ENCODE measurements around the gene PPP3CA. TPM values are rescaled to one million over a fixed set of nuclear protein-coding genes. Genes with fewer than 3 reads are reported as not detected.

PPP3CA gene
- total RNA-seq, 1 experiment from 2014 or later: 9.1 TPM

- Histone ChIP-seq H3K4me3 (ENCODE audit: low read length) (no peak overlapping the region), H3K36me3 (ENCODE audit: insufficient read depth, low read length) (no peaks in the 10 kb centered on the region), H3K9me2 (replicated peaks; ENCODE audit: insufficient read depth, low read length) (no peaks in the 10 kb centered on the region), H4K20me1 (ENCODE audit: insufficient read depth, low read depth, low read length) (no peaks in the 10 kb centered on the region), H3K9ac (ENCODE audit: low read length) (no peak overlapping the region), H3K27me3 (ENCODE audit: low read length) (no peaks in the 10 kb centered on the region), H2AFZ (ENCODE audit: low read length) (no peak overlapping the region), H3K27ac (ENCODE audit: low read length) (no peak overlapping the region), H3K4me2 (ENCODE audit: low read depth, low read length, poor library complexity, severe bottlenecking) (no peak overlapping the region), H3K4me1 (ENCODE audit: low read length) (no peaks in the 10 kb centered on the region), H3K79me2 (ENCODE audit: low read length) (no peaks in the 10 kb centered on the region), H3K9me3 (ENCODE audit: low read length) (no peaks in the 10 kb centered on the region)
- no peak for DNase-seq
Measured at GRCh38 chr4:101155368-101155767, 192.0 kb downstream of the PPP3CA start.

DNA sequence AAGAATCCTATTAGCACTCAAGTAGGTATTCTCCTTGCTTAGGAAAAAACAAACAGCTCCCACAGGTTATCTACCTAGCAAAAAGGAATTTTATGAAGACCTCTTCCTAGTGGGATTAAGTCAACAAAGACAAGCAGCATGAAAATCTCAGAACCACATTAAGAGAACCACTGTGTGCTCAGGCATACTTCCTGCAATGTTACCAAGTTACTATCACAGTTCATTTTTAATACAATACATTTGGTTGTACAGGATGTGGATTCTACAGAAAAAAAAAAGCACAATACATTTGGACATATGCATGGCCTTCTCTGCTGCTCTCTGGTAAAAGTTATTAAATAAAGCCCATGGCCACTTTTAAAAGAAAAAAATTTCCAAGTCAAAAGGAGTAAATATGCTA lies 193.7 kb downstream of the PPP3CA start:
- Histone ChIP-seq H3K9ac (ENCODE audit: low read length) (no peak overlapping the region), H3K27ac (ENCODE audit: low read length) (no peak overlapping the region), H4K20me1 (ENCODE audit: insufficient read depth, low read depth, low read length) (no peaks in the 10 kb centered on the region), H3K9me2 (replicated peaks; ENCODE audit: insufficient read depth, low read length) (no peaks in the 10 kb centered on the region), H3K36me3 (ENCODE audit: insufficient read depth, low read length) (no peaks in the 10 kb centered on the region), H3K27me3 (ENCODE audit: low read length) (no peaks in the 10 kb centered on the region), H2AFZ (ENCODE audit: low read length) (no peak overlapping the region), H3K9me3 (ENCODE audit: low read length) (no peaks in the 10 kb centered on the region), H3K4me3 (ENCODE audit: low read length) (no peak overlapping the region), H3K79me2 (ENCODE audit: low read length) (no peaks in the 10 kb centered on the region), H3K4me1 (ENCODE audit: low read length) (no peaks in the 10 kb centered on the region), H3K4me2 (ENCODE audit: low read depth, low read length, poor library complexity, severe bottlenecking) (no peak overlapping the region)
- DNase-seq: no peak

DNA sequence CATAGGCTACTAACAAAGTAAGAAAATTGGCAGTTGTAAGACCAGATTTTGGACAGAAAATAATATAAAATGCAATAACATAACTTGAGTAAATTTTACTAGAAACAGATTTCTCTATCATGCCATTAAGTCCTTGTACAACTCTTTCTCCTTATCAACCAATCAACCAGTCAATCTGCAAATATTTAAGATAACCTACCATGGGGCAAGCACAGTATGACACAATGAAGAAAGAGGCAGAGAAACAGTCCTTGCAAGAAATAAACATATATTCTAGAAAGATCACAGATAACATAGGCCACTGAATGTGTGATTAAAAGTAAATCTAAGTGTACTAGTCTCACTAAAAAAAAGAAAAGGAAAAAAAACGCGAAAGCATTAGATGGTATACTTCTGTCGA lies 194.8 kb downstream of the PPP3CA start:
- DNase-seq: no peak
- Histone ChIP-seq H3K9me2 (replicated peaks; ENCODE audit: insufficient read depth, low read length) (no peaks in the 10 kb centered on the region), H3K27ac (ENCODE audit: low read length) (no peak overlapping the region), H3K36me3 (ENCODE audit: insufficient read depth, low read length) (no peaks in the 10 kb centered on the region), H3K4me3 (ENCODE audit: low read length) (no peak overlapping the region), H3K79me2 (ENCODE audit: low read length) (no peaks in the 10 kb centered on the region), H3K9me3 (ENCODE audit: low read length) (no peaks in the 10 kb centered on the region), H3K27me3 (ENCODE audit: low read length) (no peaks in the 10 kb centered on the region), H2AFZ (ENCODE audit: low read length) (no peak overlapping the region), H3K4me1 (ENCODE audit: low read length) (no peaks in the 10 kb centered on the region), H4K20me1 (ENCODE audit: insufficient read depth, low read depth, low read length) (no peaks in the 10 kb centered on the region), H3K9ac (ENCODE audit: low read length) (no peak overlapping the region), H3K4me2 (ENCODE audit: low read depth, low read length, poor library complexity, severe bottlenecking) (no peak overlapping the region)

- Histone ChIP-seq H4K20me1 (ENCODE audit: insufficient read depth, low read depth, low read length) (no peaks in the 10 kb centered on the region), H3K4me3 (ENCODE audit: low read length) (no peak overlapping the region), H3K4me1 (ENCODE audit: low read length) (no peaks in the 10 kb centered on the region), H2AFZ (ENCODE audit: low read length) (no peak overlapping the region), H3K9ac (ENCODE audit: low read length) (no peak overlapping the region), H3K4me2 (ENCODE audit: low read depth, low read length, poor library complexity, severe bottlenecking) (no peak overlapping the region), H3K27ac (ENCODE audit: low read length) (no peak overlapping the region), H3K27me3 (ENCODE audit: low read length) (no peaks in the 10 kb centered on the region), H3K79me2 (ENCODE audit: low read length) (no peaks in the 10 kb centered on the region), H3K9me3 (ENCODE audit: low read length) (no peaks in the 10 kb centered on the region), H3K36me3 (ENCODE audit: insufficient read depth, low read length) (no peaks in the 10 kb centered on the region), H3K9me2 (replicated peaks; ENCODE audit: insufficient read depth, low read length) (no peaks in the 10 kb centered on the region)
- DNase-seq: no peak
Measured at GRCh38 chr4:101148551-101148950, 198.8 kb downstream of the PPP3CA start.

DNA sequence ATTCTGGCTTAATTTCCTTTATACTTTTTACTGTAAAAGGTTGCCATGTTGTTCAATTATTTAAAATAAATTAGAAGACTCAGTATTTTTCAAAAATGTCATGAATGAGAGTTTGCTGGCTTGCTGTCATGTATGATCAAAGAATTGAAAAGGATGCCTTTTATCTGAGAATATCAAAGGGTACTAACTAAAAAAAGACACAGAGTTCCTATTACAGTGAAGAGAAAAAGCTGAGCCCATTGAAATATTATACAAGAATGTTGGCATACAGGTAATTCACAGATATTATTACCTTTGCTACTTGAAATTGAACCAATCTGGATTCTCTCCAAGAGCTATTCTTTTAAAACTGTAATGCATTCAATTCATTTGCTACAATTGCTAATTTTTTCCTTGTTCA lies 200.0 kb downstream of the PPP3CA start:
- Histone ChIP-seq H3K4me2 (ENCODE audit: low read depth, low read length, poor library complexity, severe bottlenecking) (no peak overlapping the region), H3K9me3 (ENCODE audit: low read length) (no peaks in the 10 kb centered on the region), H3K27ac (ENCODE audit: low read length) (no peak overlapping the region), H3K4me3 (ENCODE audit: low read length) (no peak overlapping the region), H4K20me1 (ENCODE audit: insufficient read depth, low read depth, low read length) (no peaks in the 10 kb centered on the region), H3K9ac (ENCODE audit: low read length) (no peak overlapping the region), H3K27me3 (ENCODE audit: low read length) (no peaks in the 10 kb centered on the region), H3K36me3 (ENCODE audit: insufficient read depth, low read length) (no peaks in the 10 kb centered on the region), H2AFZ (ENCODE audit: low read length) (no peak overlapping the region), H3K79me2 (ENCODE audit: low read length) (no peaks in the 10 kb centered on the region), H3K4me1 (ENCODE audit: low read length) (no peaks in the 10 kb centered on the region), H3K9me2 (replicated peaks; ENCODE audit: insufficient read depth, low read length) (no peaks in the 10 kb centered on the region)
- DNase-seq: no peak

- no peak overlapping the region for H3K9ac ChIP-seq (ENCODE audit: low read length)
- H3K9me3 ChIP-seq (ENCODE audit: low read length): no peaks in the 10 kb centered on the region
- 0 out of 2 replicates have a peak, but pooled peaks cover 3% of the 10 kb centered on the region for H4K20me1 ChIP-seq (ENCODE audit: insufficient read depth, low read depth, low read length)
- H3K4me3 ChIP-seq (ENCODE audit: low read length): no peak overlapping the region
- DNase-seq: peak; percentile 4
- no peaks in the 10 kb centered on the region for H3K79me2 ChIP-seq (ENCODE audit: low read length)
- no peaks in the 10 kb centered on the region for H3K36me3 ChIP-seq (ENCODE audit: insufficient read depth, low read length)
- H3K9me2 ChIP-seq (replicated peaks; ENCODE audit: insufficient read depth, low read length): no peaks in the 10 kb centered on the region
- H3K4me2 ChIP-seq (ENCODE audit: low read depth, low read length, poor library complexity, severe bottlenecking): no peak overlapping the region
- H3K4me1 ChIP-seq (ENCODE audit: low read length): no peaks in the 10 kb centered on the region
- H2AFZ ChIP-seq (ENCODE audit: low read length): no peak overlapping the region
- no peaks in the 10 kb centered on the region for H3K27me3 ChIP-seq (ENCODE audit: low read length)
- H3K27ac ChIP-seq (ENCODE audit: low read length): no peak overlapping the region
Measured at GRCh38 chr4:101145021-101145420, 202.3 kb downstream of the PPP3CA start.

- Histone ChIP-seq H4K20me1 (ENCODE audit: insufficient read depth, low read depth, low read length) (0 out of 2 replicates have a peak, but pooled peaks cover 7% of the 10 kb centered on the region), H3K27me3 (ENCODE audit: low read length) (no peaks in the 10 kb centered on the region), H3K27ac (ENCODE audit: low read length) (no peak overlapping the region), H3K4me3 (ENCODE audit: low read length) (no peak overlapping the region), H3K9me3 (ENCODE audit: low read length) (no peaks in the 10 kb centered on the region), H3K36me3 (ENCODE audit: insufficient read depth, low read length) (no peaks in the 10 kb centered on the region), H3K79me2 (ENCODE audit: low read length) (no peaks in the 10 kb centered on the region), H2AFZ (ENCODE audit: low read length) (no peak overlapping the region), H3K4me2 (ENCODE audit: low read depth, low read length, poor library complexity, severe bottlenecking) (no peak overlapping the region), H3K4me1 (ENCODE audit: low read length) (no peaks in the 10 kb centered on the region), H3K9ac (ENCODE audit: low read length) (no peak overlapping the region), H3K9me2 (replicated peaks; ENCODE audit: insufficient read depth, low read length) (no peaks in the 10 kb centered on the region)
- DNase-seq: no peak
Measured at GRCh38 chr4:101142259-101142658, 205.1 kb downstream of the PPP3CA start.

GRCh38 chr4:101141855-101142254 lies 205.5 kb downstream of the PPP3CA start:
- no peak overlapping the region for H3K9ac ChIP-seq (ENCODE audit: low read length)
- no peaks in the 10 kb centered on the region for H3K79me2 ChIP-seq (ENCODE audit: low read length)

GRCh38 chr4:101141230-101141629 lies 206.1 kb downstream of the PPP3CA start:
- Histone ChIP-seq H3K4me3 (ENCODE audit: low read length) (no peak overlapping the region), H3K79me2 (ENCODE audit: low read length) (no peaks in the 10 kb centered on the region), H3K36me3 (ENCODE audit: insufficient read depth, low read length) (no peaks in the 10 kb centered on the region), H3K27ac (ENCODE audit: low read length) (no peak overlapping the region), H3K9me3 (ENCODE audit: low read length) (no peaks in the 10 kb centered on the region), H3K9me2 (replicated peaks; ENCODE audit: insufficient read depth, low read length) (no peaks in the 10 kb centered on the region), H3K4me1 (ENCODE audit: low read length) (no peaks in the 10 kb centered on the region), H3K9ac (ENCODE audit: low read length) (no peak overlapping the region), H2AFZ (ENCODE audit: low read length) (no peak overlapping the region), H3K4me2 (ENCODE audit: low read depth, low read length, poor library complexity, severe bottlenecking) (no peak overlapping the region), H3K27me3 (ENCODE audit: low read length) (no peaks in the 10 kb centered on the region), H4K20me1 (ENCODE audit: insufficient read depth, low read depth, low read length) (0 out of 2 replicates have a peak, but pooled peaks cover 7% of the 10 kb centered on the region)
- no peak for DNase-seq

More at GRCh38 chr4:101141855-101142254, 205.5 kb downstream of the PPP3CA start:
- Histone ChIP-seq H3K9me2 (replicated peaks; ENCODE audit: insufficient read depth, low read length) (no peaks in the 10 kb centered on the region), H3K36me3 (ENCODE audit: insufficient read depth, low read length) (no peaks in the 10 kb centered on the region), H3K4me1 (ENCODE audit: low read length) (no peaks in the 10 kb centered on the region), H3K4me3 (ENCODE audit: low read length) (no peak overlapping the region), H2AFZ (ENCODE audit: low read length) (no peak overlapping the region), H3K27me3 (ENCODE audit: low read length) (no peaks in the 10 kb centered on the region), H3K9me3 (ENCODE audit: low read length) (no peaks in the 10 kb centered on the region), H3K4me2 (ENCODE audit: low read depth, low read length, poor library complexity, severe bottlenecking) (no peak overlapping the region), H4K20me1 (ENCODE audit: insufficient read depth, low read depth, low read length) (0 out of 2 replicates have a peak, but pooled peaks cover 7% of the 10 kb centered on the region), H3K27ac (ENCODE audit: low read length) (no peak overlapping the region)
- DNase-seq: no peak

Measured in Karpas-422 (cell line).